A673 (cell line): Measurements from ENCODE around the gene MYO15B. TPM values are rescaled to one million over a fixed set of nuclear protein-coding genes. Genes with fewer than 3 reads are reported as not detected.

Source experiments
- BruUV-seq: library from RNA; stranded (reverse); fragments of 400-500 nt; replicated peaks from 2 replicates; lab custom pipeline; 2021; lab: Mats Ljungman, UMichigan
- CTCF ChIA-PET: fragments of 300-600 bp; sonication (Branson Sonifier 250); formaldehyde crosslinking; loops from one replicate; lab custom pipeline; 2022; ENCODE audit warnings: antibody characterized with exemption; lab: Charles Lee
- POLR2A ChIA-PET: fragments of 300-600 bp; sonication (Branson Sonifier 250); formaldehyde crosslinking; loops from one replicate; lab custom pipeline; 2022; ENCODE audit warnings: antibody characterized with exemption; ENCODE audit not compliant: low non-redundant PET; lab: Charles Lee
- DNase-seq: peaks from one replicate; pipeline ENCODE4 v3.0.0-alpha.2; 2015; ENCODE audit warnings: low spot score
- H3K27ac ChIP-seq: fragments of 200-600 bp; sonication (generic); 2 replicates; pipeline ENCODE4 v1.5.1; 2016; ENCODE audit warnings: mixed run types, low read depth, mild to moderate bottlenecking, mixed read lengths, antibody characterized with exemption, low read length; ENCODE audit not compliant: poor library complexity, severe bottlenecking
- H3K27me3 ChIP-seq: fragments of 200-600 bp; sonication (generic); replicated peaks from 2 replicates; pipeline ENCODE4 v1.6.1; 2017; ENCODE audit warnings: mixed run types, low read depth, mild to moderate bottlenecking, mixed read lengths, antibody characterized with exemption, low read length; ENCODE audit not compliant: insufficient read depth, poor library complexity
- H3K36me3 ChIP-seq: fragments of 200-600 bp; sonication (generic); 2 replicates; pipeline ENCODE4 v1.6.1; 2016; ENCODE audit warnings: mixed run types, mild to moderate bottlenecking, mixed read lengths, antibody characterized with exemption, low read length; ENCODE audit not compliant: insufficient read depth, poor library complexity, severe bottlenecking
- H3K4me1 ChIP-seq: fragments of 200-600 bp; sonication (generic); 2 replicates; pipeline ENCODE4 v1.6.1; 2017; ENCODE audit warnings: mixed run types, mild to moderate bottlenecking, mixed read lengths, antibody characterized with exemption, low read length; ENCODE audit not compliant: insufficient read depth, poor library complexity, severe bottlenecking
- H3K4me3 ChIP-seq: fragments of 200-600 bp; sonication (generic); 2 replicates; pipeline ENCODE4 v1.5.1; 2016; ENCODE audit warnings: low read depth, mixed run types, mild to moderate bottlenecking, mixed read lengths, low read length; ENCODE audit not compliant: poor library complexity, severe bottlenecking
- H3K9me3 ChIP-seq: fragments of 200-600 bp; sonication (generic); 2 replicates; pipeline ENCODE4 v1.6.1; 2016; ENCODE audit warnings: mixed run types, low read depth, mild to moderate bottlenecking, mixed read lengths, antibody characterized with exemption, low read length; ENCODE audit not compliant: poor library complexity, severe bottlenecking
- EZH2 ChIP-seq: fragments of 200-600 bp; sonication (generic); IDR thresholded peaks from 2 replicates; pipeline ENCODE4 v1.6.1; 2017; ENCODE audit warnings: borderline replicate concordance, low read depth, mild to moderate bottlenecking, mixed read lengths, antibody characterized with exemption, low read length; ENCODE audit not compliant: poor library complexity, severe bottlenecking
- intact Hi-C: fragments of 100-400 bp; cut with micrococcal nuclease; formaldehyde crosslinking; loops from one replicate; pipeline ENCODE4 v1.10.0; 2022; ENCODE audit not compliant: unreplicated experiment
- total RNA-seq: library from RNA; stranded (reverse); gene quantifications from 2 replicates; pipeline ENCODE4 v1.2.3, GENCODE V29; 2021
- TF ChIP-seq, protein P1 (sequence below): fragments of 300-800, 200-600 bp; sonication (generic); conservative IDR thresholded peaks from 2 replicates; pipeline ENCODE4 v1.5.1; 2017; ENCODE audit warnings: low read depth, mild to moderate bottlenecking, antibody characterized with exemption, low read length, moderate library complexity, mixed read lengths

The MYO15B gene
- total RNA-seq, 1 experiment from 2014 or later = 9.3 TPM

DNA sequence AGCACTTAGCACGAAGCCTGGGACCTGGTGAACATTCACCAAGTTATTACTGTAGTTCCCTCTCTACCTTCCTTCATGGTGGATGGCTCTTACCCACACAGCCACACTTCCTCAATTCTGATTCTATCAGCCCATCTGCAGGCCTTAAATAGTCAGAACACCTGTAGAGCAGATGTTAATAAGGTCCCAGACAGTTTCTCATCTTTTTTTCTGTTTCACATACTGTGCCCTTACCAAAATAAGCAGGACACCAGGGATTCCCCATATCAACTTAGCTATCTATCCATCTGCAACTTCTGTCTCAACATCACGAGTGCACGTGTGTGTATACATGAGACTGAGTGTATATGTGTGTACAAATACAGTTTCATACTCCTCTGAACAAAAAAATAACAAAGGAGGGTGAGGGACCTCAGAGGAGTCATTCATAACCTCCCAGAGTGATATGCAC lies 76.5 kb downstream of the MYO15B start:
- no peak for DNase-seq
- no TSS peak for BruUV-seq
- Histone ChIP-seq H3K36me3 (peaks cover 5% of the 10 kb centered on the region), H3K27ac (no peak overlapping the region), H3K27me3 (no peaks in the 10 kb centered on the region), H3K4me1 (peaks cover 15% of the 10 kb centered on the region), H3K9me3 (no peaks in the 10 kb centered on the region), H3K4me3 (no peak overlapping the region)
- ChIA-PET CTCF (no interaction called here), POLR2A (no interaction called here)
- intact Hi-C loops = no loop called here
- TF ChIP-seq, protein P1, sequence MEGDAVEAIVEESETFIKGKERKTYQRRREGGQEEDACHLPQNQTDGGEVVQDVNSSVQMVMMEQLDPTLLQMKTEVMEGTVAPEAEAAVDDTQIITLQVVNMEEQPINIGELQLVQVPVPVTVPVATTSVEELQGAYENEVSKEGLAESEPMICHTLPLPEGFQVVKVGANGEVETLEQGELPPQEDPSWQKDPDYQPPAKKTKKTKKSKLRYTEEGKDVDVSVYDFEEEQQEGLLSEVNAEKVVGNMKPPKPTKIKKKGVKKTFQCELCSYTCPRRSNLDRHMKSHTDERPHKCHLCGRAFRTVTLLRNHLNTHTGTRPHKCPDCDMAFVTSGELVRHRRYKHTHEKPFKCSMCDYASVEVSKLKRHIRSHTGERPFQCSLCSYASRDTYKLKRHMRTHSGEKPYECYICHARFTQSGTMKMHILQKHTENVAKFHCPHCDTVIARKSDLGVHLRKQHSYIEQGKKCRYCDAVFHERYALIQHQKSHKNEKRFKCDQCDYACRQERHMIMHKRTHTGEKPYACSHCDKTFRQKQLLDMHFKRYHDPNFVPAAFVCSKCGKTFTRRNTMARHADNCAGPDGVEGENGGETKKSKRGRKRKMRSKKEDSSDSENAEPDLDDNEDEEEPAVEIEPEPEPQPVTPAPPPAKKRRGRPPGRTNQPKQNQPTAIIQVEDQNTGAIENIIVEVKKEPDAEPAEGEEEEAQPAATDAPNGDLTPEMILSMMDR = no peak
- TF ChIP-seq EZH2 = no peak

DNA sequence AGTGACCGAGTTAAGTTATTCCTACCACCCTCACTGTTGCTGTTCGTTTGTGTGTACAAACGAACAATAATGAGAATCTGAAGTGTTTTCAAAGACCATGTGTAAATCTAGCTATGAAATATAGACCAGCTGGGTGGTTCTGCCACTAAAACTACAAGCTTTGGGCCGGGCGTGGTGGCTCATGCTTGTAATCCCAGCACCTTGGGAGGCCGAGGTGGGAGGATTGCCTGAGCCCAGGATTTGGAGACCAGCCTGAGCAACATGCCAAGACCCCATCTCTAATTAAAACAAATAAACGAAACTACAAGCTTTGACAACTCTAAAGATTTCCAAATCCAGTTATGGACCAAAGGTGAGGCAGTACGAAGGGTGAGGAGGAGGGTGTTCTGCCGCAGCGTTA lies 78.4 kb downstream of the MYO15B start:
- Histone ChIP-seq H3K9me3 (no peaks in the 10 kb centered on the region), H3K27ac (no peak overlapping the region), H3K4me3 (peak overlapping the region; percentile 82), H3K4me1 (peaks cover 15% of the 10 kb centered on the region), H3K36me3 (peaks cover 24% of the 10 kb centered on the region), H3K27me3 (no peaks in the 10 kb centered on the region)
- CTCF ChIA-PET = interaction anchor here (0.6 to 2.0 kb wide), 2 partner anchors 9 to 33 kb away, joined by 3 to 10 read pairs; partner anchors contain the start of gene SMIM5
- TF ChIP-seq EZH2 = no peak
- TF ChIP-seq, protein P1 = no peak
- no peak for DNase-seq
- no TSS peak for BruUV-seq
- POLR2A ChIA-PET = no interaction called here
- intact Hi-C loops = no loop called here

DNA sequence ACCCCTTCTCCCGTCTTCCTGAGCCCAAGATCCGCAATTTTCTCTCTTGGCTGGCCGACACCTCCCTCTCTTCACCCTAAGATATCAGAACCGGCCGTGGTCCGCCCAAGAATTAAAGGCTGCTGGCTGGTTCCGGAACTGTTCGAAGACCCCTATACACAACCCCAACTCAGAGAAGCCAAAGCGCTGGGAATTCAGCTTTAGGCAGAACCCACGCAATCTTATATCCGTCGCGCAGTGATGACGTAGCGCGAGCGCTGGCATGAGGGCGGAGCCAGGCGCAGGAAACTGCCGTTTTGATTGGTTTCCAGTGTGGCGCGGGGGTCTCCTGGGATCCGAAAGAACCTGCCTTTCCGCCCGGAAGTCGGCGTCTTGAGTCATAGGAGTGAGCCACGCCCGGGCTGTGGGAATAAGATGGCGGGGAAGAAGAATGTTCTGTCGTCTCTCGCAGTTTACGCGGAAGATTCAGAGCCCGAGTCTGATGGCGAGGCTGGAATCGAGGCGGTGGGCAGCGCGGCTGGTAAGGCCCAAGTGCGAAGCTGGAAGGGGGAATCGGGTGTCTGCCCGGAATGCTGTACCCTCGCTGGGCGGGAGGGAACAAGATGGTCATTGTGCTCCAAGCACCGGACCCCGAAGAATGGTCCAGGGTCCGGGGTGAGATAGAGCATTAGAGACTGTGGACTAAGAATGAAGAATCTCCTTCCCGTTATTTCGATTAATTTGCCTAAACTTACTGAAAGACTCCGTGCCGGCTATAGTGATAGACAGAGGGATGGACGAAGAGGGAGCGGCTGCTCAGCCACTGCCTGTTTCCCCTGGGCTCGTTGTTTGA lies 79.6 kb downstream of the MYO15B start, which contains the start of the genes RECQL5 and SAP30BP:
TSS of gene RECQL5 (minus strand) at position 196 of the 832 bp plus-strand sequence. CDS start 597 bp downstream, outside the sequence.
TSS of gene SAP30BP (plus strand) at position 380 of the 832 bp plus-strand sequence. CDS start at position 415, 35 bp downstream.
- CTCF ChIA-PET = interaction anchor here (0.5 to 2.0 kb wide), 3 partner anchors 34 to 81 kb away, joined by 3 to 10 read pairs (median 3); partner anchors contain the start of gene SMIM5

More for the DNA sequence above, 79.6 kb downstream of the MYO15B start, which contains the start of the genes RECQL5 and SAP30BP:
- intact Hi-C loops = no loop called here
- H3K36me3 ChIP-seq = peaks cover 36% of the 10 kb centered on the region
- no peaks in the 10 kb centered on the region for H3K9me3 ChIP-seq
- peaks cover 15% of the 10 kb centered on the region for H3K4me1 ChIP-seq
- BruUV-seq = TSS peak; percentile 82
- TF ChIP-seq, protein P1 = no peak
- no peak for TF ChIP-seq EZH2
- no peaks in the 10 kb centered on the region for H3K27me3 ChIP-seq
- H3K4me3 ChIP-seq = peak within 1 kb of the TSS; percentile 82
- POLR2A ChIA-PET = interaction anchor here (0.5 kb wide), 1 partner anchor 18 kb away, joined by 3 read pairs; no protein-coding TSS in a partner anchor
- peak; percentile 99 for DNase-seq
- peak within 1 kb of the TSS; percentile 79 for H3K27ac ChIP-seq
